ENCODE measurements around the gene MPRIP. TPM values are rescaled to one million over a fixed set of nuclear protein-coding genes. Genes with fewer than 3 reads are reported as not detected.

Gene MPRIP
- total and polyA plus RNA-seq, 2 donors (not counting 3 experiments of a cell fraction or from before 2014, with no cell fraction given) = 94.6 to 246 TPM

DNA sequence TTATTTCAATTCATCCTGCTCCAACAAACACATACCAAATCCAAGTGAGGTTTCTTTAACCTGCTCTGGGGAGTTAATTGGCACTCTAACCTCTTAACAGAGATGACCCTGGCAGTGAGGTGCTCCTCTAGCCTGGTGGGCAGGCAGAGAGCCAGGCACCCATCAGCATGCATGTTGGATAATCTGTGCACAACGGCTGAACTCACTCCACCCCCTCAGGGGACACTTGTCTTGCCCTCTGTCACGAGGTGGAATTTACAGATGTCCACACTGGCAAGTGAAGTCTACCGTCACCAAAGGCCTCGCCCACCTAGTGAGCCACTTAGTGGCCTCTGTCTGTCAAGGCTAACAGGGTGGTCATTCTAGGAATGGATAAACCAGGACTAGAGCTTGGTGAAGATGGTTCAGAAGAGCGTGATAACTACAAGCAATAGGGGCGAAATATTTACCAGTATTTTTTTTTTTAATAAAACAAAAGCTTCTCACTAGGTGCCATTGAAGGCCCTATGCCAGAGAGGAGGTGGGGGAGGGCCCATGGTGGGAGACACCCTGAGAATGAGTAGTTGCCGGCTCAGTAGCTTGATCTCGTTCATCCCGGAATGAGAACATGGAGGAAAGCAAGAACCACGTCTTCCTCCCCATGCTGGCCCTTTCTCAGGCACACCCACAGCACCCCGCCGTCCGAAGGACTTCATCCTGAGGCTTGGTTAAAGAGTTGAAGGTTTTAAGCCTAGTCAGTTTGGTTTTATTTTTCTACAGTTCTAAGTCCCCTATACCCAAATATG is 138.7 kb downstream of the MPRIP start:
- H3K9me1 ChIP-seq (replicated peaks; ENCODE audit: control insufficient read depth, extremely low read depth, insufficient read depth, low read length) = no peaks in the 10 kb centered on the region
- no peak overlapping the region for H3K4me2 ChIP-seq (ENCODE audit: insufficient read depth, low read length)
- no peak for FAIRE-seq
- BruUV-seq (replicated peaks) = no TSS peak
- no peak overlapping the region for H3K27ac ChIP-seq (ENCODE audit: insufficient read depth, low read depth, low read length)
- H3K27me3 ChIP-seq (ENCODE audit: control insufficient read depth in 2 of 2, insufficient read depth in 2 of 2, low read length in 2 of 2) = no peaks in the 10 kb centered on the region
- no peaks in the 10 kb centered on the region for H4K20me1 ChIP-seq (replicated peaks; ENCODE audit: control insufficient read depth, extremely low read depth, insufficient read depth, low read length)
- ChIA-PET POLR2A (no interaction called here), CTCF (interaction anchor here (1.9 kb wide), 1 partner anchor 16 kb away, joined by 4 read pairs; no protein-coding TSS in a partner anchor)
- H3K4me1 ChIP-seq (ENCODE audit: control insufficient read depth, extremely low read depth, insufficient read depth, low read length) = peaks cover 23% of the 10 kb centered on the region
- peaks cover 15 to 46% of the 10 kb centered on the region in 2 experiments for H3K36me3 ChIP-seq (ENCODE audit: control insufficient read depth in 2 of 2, extremely low read depth in 1 of 2, insufficient read depth in 2 of 2, low read length in 2 of 2)
- no peak overlapping the region for H3K4me3 ChIP-seq (replicated peaks in 1 of 3; ENCODE audit: insufficient read depth in 1 of 3, low read depth in 1 of 3, low read length in 3 of 3)
- TF ChIP-seq GATA2 (IDR thresholded peaks at IDR 0.05; ENCODE audit: insufficient read depth, insufficient read length, low read depth, low read length) (no peak), MYC (IDR thresholded peaks at IDR 0.05; ENCODE audit: low read depth, low read length) (no peak), POLR2A (IDR thresholded peaks at IDR 0.05; ENCODE audit: low read depth, low read length) (no peak), CTCF (IDR thresholded peaks at IDR 0.05; ENCODE audit: extremely low read depth in 1 of 2, insufficient read depth in 1 of 2, low read depth in 1 of 2, low read length in 2 of 2) (no peak), JUN (IDR thresholded peaks at IDR 0.05; ENCODE audit: borderline replicate concordance, insufficient read depth, insufficient read length, low read depth) (no peak), FOS (IDR thresholded peaks at IDR 0.05; ENCODE audit: borderline replicate concordance, insufficient read depth, low read length) (no peak), EZH2 (IDR thresholded peaks at IDR 0.05; ENCODE audit: borderline replicate concordance, low read depth, low read length, severe bottlenecking) (no peak), MAX (IDR thresholded peaks at IDR 0.05; ENCODE audit: insufficient read depth, insufficient read length) (no peak), POLR2AphosphoS5 (IDR thresholded peaks at IDR 0.05; ENCODE audit: insufficient read depth, low read depth, low read length) (no peak)
- no peaks in the 10 kb centered on the region for H3K9me3 ChIP-seq (replicated peaks; ENCODE audit: control insufficient read depth, insufficient read depth, low read length)
- intact Hi-C loops (cut with micrococcal nuclease) (no loop called here), dilution Hi-C loops (cut with MboI; ENCODE audit: extremely low pct_ligation_motif_present, low sequenced_read_pairs) (no loop called here)
- H3K9ac ChIP-seq (replicated peaks; ENCODE audit: extremely low read depth, insufficient read depth, low read length) = no peak overlapping the region
- H2AFZ ChIP-seq (ENCODE audit: low read depth, low read length) = no peak overlapping the region
- no peaks in the 10 kb centered on the region for H3K79me2 ChIP-seq (ENCODE audit: control insufficient read depth, insufficient read depth, low read length)
- no peak for DNase-seq (ENCODE audit: low read depth, low spot score)

Data from endothelial cell of umbilical vein (primary cell).